GM19328 (cell line): ENCODE data around the gene NR2E3.

Source experiments
- ATAC-seq: cut with Tn5 transposase; IDR thresholded peaks from one replicate; pipeline ENCODE4 v1.9.1; 2021; ENCODE audit warnings: mild to moderate bottlenecking, moderate library complexity; ENCODE audit not compliant: unreplicated experiment

The NR2E3 gene

DNA sequence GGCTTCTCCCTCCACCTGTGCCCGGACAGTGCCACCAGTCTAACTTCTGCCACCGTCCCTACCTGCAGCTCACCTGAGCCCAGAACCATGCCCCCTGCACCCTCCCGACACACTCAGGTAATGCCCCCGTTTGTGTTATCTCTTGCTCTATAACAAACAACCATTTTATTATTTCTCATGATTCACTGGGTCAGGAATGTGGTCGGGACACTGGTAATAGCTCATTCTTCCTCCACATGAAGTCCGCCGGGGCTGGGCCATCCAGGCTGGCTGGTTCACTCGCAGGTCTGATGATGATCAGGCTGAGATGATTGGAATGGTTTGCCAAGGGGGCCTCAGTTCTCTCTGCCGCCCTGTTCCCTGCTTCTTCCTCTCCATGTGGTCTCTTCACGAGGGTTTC, 20.3 kb upstream of the NR2E3 start:
- ATAC-seq: no peak

DNA sequence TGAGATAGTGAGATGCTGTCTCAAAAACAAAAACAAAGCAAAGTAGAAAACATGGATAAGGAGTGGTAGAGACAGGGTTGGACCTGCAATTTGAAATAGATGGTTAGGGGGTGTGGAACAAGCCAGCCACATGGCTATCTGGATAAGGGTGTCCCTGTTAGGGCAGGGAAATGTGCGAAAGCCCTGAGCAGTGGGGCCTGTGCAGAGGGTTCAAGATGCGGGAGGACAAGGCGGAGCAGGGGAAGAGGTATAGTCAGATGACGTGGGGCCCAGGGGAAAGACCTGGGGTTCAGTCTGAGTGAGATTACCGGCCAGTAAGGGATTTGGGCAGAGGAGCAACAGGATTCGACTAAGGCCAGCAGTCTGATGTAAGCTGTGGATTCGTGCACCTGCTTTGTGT, 18.4 kb upstream of the NR2E3 start:
- ATAC-seq: no peak

DNA sequence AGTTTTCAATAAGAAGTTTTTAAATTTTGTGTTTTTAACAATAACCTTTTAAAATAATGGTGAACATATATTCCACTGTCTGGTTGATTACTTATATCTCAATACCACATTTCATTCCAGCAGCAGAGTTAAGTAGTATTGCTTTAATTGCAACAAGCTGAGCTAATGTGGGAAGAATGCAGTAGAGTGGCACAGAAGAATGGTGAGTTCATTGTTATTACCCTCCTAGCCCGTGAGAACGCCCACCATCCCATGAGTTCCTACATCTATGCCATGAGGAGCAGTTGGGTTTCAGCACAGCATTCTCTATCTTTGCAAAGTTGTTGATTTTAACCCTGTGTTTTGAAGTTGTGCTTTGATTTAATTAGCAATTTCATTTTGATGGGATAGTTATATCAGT, 17.8 kb upstream of the NR2E3 start:
- ATAC-seq: no peak

DNA sequence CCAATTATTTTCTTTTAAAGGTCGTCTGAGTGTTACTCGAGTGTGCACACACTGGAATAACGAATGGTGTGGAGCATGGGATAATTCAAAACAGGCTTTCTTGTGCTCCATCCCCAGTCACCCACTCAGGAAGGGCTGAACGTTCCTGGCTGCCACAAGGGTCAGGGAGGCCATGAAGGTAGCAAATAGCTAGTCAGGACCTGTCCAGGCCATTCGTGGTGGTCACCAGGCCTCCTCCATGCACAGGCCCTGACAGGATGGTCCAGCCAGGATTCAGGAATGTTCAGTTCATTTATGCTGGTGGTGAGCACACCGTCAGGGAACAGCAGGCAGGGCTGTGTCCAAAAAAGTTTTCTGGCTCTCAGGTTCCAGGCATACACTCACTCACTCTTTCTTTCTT, 11.7 kb upstream of the NR2E3 start:
- ATAC-seq: no peak

DNA sequence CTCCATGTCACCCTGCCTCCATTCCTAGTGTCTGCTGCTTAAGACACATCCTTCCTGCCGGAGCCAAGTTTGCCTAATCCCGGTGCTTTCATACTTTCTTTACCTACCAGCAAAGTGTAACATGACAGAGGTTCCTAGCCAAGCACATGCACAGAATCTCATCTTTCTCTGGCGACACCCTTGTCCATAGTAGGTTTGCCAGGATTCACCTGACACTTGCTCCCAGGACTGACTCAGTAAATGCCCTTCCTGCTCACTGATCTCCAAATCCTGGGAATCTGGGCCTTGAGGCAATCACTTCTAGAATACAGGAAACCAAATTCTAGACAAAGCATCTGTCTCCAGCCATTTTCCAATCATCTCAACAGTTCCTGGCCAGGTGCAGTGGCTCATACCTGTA, 10.2 kb upstream of the NR2E3 start:
- ATAC-seq: no peak

DNA sequence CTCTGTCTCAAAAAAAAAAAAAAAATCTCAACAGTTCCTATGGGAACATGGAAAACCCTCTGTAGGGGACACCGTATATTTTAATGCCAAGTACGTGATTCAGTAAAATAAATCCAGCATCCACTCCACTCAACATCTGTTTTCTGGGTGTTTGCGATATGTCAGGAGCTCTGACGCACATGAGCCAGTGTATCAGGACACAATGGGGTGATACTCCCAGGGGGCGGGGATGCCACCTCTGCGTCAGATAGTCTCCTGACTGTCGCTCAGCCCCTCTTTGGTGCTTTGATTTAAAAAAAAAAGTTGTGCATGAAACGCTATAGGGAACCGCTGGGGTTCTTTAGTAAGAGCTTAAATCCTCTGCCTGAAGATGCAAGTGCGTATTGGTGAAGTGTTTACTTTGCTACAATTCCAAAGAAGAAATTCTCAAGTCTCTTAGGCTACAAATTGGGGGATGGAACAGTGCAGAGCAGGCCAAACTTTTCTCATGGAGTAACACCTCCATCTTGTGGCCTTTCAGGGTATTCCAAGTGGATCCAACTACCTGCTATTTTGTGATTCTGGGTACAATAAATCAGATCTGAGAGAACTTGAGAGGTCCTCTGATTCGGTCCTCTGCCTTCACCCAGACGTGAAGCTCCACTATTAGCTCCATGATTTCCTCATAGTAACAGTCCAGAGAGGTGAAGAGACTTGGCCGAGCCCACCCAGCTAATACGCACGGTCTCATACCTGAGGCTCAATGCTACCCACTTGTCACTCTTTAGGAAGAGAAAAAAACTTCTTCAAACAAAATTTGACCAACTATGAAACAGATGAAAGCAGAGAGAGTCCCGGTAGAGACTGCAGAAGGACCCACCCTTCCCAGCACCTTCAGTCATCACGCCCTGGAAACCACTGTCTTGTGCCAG, 9.3 kb upstream of the NR2E3 start:
- ATAC-seq: no peak

DNA sequence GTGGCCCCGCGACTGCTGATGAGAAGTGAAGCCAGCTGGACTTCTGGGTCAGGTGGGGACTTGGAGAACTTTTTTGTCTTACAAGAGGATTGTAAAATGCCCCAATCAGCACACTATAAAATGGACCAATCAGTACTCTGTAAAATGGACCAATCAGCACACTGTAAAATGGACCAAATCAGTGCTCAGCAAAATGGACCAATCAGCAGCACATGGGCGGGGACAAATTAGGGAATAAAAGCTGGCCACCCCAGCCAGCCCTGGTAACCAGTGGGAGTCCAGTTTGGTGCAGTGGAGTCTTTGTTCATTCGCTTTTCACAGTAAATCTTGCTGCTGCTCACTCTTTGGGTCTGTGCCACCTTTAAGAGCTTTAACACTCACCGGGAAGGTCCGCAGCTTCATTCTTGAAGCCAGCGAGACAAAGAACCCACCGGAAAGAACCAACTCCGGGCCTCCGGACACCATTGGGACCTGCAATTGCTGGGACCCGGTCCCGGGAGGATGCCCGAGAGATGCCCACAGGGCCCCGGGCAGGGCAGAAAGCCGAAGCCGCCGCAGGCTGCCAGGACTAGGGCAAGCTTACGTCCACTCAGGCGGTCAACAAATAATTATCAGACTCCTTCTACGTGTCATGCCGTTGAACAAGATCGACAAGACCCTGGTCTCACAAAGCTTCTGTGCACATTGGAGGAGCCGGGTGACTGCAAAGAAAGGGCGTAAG, 8.3 kb upstream of the NR2E3 start:
- ATAC-seq: no peak

DNA sequence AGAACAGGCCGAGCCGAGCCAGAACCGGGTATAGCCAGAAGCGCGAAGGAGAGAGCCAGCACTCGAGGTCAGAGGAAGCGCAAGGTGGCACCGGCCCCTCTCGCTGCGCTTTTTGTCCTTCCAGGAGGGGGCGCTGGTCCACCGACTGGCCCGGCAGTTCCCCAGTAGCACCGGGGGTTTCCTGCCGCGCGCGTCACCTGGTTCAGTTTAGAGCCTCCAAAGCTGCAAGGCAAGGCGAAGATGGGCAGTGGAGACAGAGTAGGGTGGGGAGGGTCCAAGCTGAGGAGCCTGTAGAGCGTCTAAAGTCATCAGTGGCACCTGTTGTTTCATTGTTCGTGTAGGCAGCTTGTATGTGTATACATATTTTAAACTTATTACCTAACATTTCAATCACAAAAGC, 7.6 kb upstream of the NR2E3 start:
- no peak for ATAC-seq

DNA sequence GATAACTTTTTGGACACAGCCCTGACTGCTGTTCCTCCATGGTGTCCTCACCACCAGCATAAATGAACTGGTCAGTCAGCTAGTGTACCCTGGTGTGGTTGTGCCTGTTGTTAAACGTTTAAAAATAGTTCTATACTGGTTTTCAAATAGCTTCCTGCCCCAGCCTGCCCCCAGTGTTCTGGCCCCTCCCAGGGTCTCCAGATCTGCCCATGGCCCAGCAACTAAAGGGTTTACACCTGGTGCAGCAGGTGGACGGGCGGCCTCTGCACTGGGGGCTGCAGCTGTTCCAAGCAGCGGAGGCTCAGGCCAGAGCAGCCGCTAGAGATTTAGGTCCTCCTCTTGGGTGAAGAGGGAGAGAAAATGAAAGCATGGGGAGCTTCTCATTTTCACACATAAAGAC, 6.1 kb upstream of the NR2E3 start:
- no peak for ATAC-seq

DNA sequence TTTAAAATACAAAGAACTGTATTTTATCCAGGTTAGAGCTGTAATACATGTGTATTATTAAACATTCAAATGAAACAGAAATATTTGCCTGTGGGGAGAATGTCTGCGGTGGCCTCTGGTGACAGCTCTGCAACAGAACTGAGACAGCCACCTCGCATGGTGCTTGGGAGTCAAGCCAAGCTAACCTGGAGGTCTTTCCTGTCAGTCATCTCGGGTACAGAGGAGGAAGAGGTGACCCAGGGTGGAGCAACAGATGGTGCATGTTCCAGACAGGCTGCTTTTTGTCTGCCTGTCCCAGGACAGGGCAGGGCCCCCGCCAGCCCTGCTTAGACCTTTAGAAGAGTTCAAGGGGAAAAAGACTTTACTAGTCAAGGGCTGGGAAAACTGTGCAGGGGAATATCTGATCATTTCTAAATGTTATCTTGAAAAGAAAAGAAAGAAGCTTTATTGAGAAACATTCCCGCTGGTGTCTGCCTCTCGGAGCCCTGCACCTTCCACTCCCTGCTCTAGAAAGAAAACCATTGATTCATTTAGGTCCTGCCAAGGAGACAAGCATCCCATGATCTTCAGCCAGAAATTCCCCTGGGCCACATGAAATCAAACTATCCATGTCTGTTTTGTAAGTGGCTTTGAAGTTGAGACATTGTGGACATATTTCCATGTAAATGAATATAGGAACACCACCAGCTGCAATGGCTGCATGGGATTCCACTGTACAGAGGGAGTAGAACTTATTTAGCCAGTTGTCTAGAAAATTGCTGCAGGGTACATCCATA, 5.5 kb upstream of the NR2E3 start:
- no peak for ATAC-seq

DNA sequence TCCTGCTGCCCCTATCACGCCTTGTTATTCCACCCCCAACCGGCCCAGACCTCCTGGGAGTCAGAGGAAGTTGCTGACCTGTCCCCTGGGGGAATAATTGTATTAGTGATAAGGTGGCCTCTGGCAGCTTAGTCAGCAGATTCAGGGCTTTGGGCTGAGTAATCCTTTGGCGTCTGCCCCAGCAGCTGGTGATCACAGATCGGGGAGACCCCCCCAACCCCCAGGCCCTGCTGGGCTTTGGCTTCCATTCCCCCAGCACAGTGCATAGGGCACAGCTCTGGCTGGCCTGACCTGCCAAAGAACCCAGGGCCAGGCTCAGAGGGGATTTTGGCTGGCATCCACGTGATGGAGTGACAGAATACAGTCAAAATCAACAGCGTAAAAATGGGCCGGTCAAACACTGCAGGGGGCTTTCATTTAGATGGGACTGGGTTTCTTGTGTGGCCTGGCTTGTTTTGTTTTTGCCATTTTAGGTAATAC, 3.9 kb upstream of the NR2E3 start:
- ATAC-seq: no peak

DNA sequence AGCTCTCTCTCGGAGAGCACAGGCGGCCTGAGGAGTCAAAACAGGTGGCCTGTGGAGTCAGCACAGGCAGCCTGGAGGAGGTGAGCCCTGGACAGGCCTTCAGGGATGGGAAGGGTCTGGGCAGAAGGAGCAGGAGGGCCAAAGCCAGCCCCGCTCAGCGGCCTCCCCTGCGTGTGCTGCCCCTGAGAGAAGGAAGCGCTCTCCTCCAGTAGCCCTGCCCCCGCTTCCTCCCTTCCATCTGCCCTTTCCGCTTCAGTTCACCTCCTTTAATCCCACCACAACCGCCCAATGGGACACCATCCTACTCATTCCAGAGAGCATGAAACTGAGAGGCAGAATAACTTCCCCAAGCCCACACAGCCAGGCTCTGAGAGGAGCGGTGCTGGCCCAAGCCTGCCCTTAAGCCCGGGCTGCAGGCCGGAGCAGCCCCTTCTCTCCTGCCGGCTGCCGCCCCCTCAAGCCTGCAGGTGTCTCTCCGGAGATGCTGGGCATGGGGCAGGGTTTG, 3.2 kb upstream of the NR2E3 start:
- no peak for ATAC-seq

DNA sequence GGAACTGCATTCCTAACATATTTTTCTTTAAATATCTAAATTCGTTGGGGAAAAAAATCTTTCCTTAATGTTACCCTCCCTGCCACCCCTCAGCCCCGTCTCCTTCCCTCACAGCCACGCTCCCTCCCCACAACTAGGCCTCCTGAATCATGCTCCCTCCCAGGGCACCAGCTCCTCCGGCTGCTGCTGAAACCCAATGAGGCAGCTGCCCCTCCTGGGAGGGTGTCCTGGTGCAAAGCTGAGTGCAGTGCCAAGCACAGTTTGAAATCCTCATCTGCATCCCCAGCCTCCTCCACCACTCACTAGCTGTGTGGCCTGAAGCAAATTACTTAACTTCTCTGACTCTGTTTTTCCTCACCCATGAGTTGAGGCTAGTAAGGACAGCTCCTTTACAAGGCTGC, 2.7 kb upstream of the NR2E3 start:
- no peak for ATAC-seq

DNA sequence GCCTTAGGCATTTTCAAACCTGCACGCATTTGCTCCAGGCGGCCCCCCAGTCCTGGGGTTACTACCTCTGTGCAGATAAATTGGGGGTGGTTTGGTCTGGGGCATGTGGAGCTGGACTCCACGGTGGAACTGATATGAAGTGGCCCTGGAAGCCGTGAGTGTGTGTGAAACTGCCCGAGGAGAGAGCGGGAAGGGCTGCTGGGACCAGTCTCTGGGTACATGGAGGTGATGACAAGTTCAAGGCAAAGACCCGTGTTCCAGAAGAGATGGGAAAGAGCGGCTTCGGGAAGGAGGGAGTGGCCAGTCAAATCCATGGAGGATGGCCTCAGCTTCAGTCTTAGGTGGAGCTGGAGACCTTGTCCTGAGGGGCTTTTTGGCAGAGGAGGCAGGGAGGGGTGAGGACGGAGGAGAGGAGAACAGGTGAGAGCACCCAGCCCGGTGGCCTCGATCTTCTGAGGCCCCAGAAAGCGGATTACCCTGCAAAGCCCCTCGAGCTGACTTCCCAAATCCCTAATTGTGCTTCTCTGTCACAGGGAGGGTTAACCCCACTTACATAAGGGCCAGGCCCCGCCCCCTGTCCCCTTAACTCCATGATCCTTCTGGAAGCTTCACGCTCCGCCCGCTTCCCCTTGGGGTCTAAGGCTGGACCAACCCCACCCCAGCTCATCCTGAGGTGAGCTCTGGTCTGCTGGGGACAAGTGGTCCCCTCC, 1.9 kb upstream of the NR2E3 start:
- no peak for ATAC-seq

DNA sequence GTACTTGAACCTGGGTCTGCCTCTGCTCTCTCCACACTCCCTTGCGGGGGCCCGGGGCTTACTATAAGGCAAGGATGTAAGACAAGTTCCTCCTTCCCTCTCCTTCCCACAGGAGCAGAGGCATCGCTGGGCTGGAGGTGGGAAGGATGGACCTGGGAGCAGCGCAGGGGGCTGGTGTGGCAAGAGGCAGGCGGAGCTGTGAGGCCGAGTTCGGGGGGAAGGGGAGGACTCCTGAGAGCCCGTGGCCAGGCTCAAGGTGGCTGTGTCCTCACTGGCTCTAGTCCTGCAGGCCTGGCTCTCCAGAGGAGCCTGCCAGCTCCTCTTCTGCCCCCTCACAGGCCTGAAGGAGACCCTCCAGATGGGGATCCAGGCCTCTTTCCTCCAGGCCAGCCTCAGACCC, 1.0 kb upstream of the NR2E3 start:
- no peak for ATAC-seq

DNA sequence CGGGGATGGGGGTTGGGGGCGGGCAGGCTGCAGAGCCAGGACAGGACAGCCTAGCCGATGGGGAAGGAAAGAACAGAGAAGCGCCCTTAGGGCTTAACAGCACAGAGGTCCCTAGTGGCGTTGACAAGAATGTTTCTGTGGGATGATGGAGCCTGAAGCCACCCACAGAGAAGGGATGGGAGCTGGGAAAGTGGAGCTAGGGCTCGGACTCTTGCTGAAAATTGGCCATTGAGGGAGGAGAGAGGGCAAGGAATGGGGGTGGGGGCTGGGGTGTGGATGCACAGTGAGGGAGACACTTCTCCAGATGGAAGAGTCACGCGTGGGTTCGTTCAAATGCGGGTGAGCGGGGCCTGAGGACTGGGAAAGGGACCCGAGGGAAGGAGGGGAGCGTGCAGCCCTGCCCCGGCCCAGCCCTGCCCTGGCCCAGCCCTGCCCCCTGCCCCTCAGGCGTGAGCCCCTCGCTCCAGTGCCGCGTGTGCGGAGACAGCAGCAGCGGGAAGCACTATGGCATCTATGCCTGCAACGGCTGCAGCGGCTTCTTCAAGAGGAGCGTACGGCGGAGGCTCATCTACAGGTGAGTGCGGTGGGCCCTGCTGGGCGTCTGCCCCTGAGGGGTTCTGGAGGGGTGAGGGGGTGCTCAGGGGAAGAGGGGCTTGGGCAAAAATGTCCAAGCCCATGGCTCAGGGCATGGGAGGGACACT, 832 bp downstream of the NR2E3 start:
- no peak for ATAC-seq

DNA sequence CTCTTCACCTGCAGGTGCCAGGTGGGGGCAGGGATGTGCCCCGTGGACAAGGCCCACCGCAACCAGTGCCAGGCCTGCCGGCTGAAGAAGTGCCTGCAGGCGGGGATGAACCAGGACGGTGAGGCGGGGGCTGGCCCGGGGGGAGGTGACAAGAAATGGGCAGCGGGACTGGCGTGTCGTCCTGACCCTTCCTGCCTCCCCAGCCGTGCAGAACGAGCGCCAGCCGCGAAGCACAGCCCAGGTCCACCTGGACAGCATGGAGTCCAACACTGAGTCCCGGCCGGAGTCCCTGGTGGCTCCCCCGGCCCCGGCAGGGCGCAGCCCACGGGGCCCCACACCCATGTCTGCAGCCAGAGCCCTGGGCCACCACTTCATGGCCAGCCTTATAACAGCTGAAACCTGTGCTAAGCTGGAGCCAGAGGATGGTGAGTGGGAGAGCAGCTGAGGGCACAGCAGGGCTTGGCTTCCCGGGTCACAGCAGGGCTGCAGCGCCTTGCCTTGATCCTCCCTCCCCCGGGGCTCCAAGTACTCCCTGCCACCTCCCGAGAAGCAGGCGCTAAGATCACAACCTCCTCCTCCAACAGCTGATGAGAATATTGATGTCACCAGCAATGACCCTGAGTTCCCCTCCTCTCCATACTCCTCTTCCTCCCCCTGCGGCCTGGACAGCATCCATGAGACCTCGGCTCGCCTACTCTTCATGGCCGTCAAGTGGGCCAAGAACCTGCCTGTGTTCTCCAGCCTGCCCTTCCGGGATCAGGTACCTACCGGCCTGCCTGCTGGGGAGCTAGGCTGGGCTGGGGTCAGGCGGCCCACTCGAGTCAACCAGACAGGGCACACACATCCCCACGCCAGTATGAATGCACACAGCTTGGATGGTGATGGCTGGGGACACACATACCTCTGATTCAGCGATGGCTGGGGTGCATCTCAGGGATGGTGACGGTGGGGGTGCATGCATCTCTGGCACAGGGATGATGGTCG, 1.7 kb downstream of the NR2E3 start:
- ATAC-seq: no peak

DNA sequence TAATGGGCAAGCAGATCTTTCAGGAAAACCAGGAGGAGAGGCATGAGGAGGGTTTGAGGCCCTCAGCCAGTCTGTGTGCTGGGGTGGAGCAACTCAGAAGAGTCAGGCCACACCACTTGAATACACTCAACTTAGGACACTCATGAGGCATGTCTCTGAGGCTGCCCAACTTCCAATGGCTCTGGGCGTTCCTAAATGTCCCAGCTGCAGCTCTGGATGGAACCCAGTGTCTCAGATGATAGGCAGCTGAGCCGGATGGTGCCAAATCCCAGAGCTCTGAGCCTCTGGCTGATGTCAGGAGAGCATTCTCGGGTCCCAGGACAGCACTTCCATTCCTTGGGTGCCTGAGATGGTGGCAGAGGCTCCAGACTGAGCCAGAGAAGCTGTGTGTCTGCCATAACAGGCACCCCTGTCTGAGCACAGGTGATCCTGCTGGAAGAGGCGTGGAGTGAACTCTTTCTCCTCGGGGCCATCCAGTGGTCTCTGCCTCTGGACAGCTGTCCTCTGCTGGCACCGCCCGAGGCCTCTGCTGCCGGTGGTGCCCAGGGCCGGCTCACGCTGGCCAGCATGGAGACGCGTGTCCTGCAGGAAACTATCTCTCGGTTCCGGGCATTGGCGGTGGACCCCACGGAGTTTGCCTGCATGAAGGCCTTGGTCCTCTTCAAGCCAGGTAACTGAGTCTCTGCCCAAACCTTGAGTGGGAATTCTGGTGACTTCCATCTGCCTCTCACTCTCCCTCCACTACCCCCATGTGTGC, 2.8 kb downstream of the NR2E3 start:
- no peak for ATAC-seq
